ENCODE data around the gene LUC7L3.

The LUC7L3 gene

DNA sequence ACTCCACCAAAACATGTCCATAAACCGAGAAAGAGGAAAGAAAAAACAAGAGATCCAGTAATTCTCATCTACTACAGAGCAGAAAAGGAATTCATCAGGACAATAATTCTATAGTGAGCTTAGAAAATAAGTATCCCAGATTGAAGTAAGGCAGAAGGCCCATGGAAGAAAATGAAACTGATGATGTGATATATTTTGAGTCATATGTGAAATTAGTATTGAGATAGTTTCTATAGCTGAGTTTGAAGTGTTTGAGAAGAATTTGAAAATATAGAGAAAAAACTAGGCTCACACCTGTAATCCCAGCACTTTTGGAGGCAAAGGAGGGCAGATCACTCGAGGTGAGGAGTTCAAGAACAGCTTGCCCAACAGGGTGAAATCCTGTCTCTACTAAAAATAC, 19.7 kb downstream of the LUC7L3 start:
- Histone ChIP-seq H3K9me3 (ENCODE audit: control insufficient read depth, insufficient read depth, low read length) (no peaks in the 10 kb centered on the region), H3K36me3 (ENCODE audit: insufficient read depth, low read length) (peaks cover 52% of the 10 kb centered on the region), H3K9ac (ENCODE audit: low read depth, low read length) (no peak overlapping the region), H3K4me1 (ENCODE audit: insufficient read depth, low read length) (no peaks in the 10 kb centered on the region)

DNA sequence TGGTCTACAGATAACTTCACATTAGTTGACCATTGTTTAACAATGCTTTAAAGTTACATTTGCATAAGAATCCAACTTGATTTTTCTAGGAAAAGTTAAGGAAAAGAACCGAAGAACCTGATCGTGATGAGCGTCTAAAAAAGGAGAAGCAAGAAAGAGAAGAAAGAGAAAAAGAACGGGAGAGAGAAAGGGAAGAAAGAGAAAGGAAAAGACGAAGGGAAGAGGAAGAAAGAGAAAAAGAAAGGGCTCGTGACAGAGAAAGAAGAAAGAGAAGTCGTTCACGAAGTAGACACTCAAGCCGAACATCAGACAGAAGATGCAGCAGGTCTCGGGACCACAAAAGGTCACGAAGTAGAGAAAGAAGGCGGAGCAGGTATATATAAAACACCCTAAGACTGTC, 26.2 kb downstream of the LUC7L3 start:
- Histone ChIP-seq H3K4me1 (ENCODE audit: insufficient read depth, low read length) (no peaks in the 10 kb centered on the region), H3K9ac (ENCODE audit: low read depth, low read length) (no peak overlapping the region), H3K9me3 (ENCODE audit: control insufficient read depth, insufficient read depth, low read length) (no peaks in the 10 kb centered on the region), H3K36me3 (ENCODE audit: insufficient read depth, low read length) (peaks cover 76% of the 10 kb centered on the region)

DNA sequence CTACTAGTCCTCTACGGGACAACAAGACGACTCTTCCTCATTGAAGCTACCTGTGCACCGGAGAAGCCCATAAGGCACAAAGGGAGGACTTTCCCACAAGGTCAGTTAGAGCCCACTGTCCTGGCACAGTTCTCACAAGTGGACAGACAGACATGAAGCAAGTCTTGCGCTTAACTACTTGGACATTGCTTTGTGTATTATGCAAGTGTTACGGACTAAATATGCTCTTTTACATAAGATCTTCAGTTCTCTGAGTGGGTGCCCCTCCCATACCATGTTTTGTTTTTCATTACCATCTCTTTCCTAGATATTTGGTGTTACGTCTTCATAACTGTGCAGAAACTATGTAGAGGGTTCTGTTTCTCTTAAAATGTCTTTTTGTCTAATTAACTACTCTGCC, 29.8 kb downstream of the LUC7L3 start:
- no peaks in the 10 kb centered on the region for H3K9me3 ChIP-seq (ENCODE audit: control insufficient read depth, insufficient read depth, low read length)
- H3K9ac ChIP-seq (ENCODE audit: low read depth, low read length): no peak overlapping the region
- no peaks in the 10 kb centered on the region for H3K4me1 ChIP-seq (ENCODE audit: insufficient read depth, low read length)
- H3K36me3 ChIP-seq (ENCODE audit: insufficient read depth, low read length): peaks cover 64% of the 10 kb centered on the region

DNA sequence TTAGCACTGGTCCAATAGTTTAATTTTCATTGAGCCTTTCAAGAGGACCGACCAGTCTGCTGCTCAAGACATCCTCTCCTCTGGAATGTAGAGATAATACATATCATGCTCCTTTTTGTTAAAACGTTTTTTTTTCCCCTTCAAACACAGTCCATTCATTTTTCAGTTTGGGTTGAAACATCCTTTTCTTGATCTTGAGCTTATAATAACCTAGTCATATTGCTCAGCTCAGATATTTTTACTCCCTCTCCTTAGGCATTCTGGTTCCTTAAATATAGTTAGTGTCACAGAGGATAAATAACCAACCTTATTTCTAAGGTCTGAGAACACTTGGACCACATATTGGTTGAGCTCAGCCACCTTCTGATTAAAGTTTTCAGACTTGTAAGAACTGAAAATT, 35.1 kb downstream of the LUC7L3 start:
- H3K36me3 ChIP-seq (ENCODE audit: insufficient read depth, low read length): peaks cover 22% of the 10 kb centered on the region
- no peaks in the 10 kb centered on the region for H3K4me1 ChIP-seq (ENCODE audit: insufficient read depth, low read length)
- H3K9me3 ChIP-seq (ENCODE audit: control insufficient read depth, insufficient read depth, low read length): no peaks in the 10 kb centered on the region
- H3K9ac ChIP-seq (ENCODE audit: low read depth, low read length): no peak overlapping the region

DNA sequence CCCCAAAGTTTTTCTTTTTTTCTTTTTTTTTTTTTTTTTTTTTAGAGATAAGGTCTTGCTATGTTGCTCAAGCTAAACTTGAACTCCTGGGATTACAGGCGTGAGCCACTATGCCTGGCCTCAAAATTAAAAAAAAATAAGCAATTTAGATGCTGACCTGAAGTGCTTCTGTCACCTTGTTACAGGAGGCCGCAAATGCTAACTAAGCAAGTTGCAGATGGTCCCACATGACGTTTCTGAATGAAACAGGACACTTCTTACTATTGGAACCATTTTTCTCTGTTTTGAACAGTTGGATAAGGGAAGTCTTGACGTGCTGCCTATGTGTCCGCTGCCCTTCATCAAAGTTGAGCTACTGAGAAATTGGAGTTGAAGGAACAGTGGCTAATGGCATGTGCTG, 39.1 kb downstream of the LUC7L3 start:
- Histone ChIP-seq H3K9me3 (ENCODE audit: control insufficient read depth, insufficient read depth, low read length) (no peaks in the 10 kb centered on the region), H3K36me3 (ENCODE audit: insufficient read depth, low read length) (no peaks in the 10 kb centered on the region), H3K9ac (ENCODE audit: low read depth, low read length) (no peak overlapping the region), H3K4me1 (ENCODE audit: insufficient read depth, low read length) (peaks cover 2% of the 10 kb centered on the region; the same call in 1 of the 2 replicates)

DNA sequence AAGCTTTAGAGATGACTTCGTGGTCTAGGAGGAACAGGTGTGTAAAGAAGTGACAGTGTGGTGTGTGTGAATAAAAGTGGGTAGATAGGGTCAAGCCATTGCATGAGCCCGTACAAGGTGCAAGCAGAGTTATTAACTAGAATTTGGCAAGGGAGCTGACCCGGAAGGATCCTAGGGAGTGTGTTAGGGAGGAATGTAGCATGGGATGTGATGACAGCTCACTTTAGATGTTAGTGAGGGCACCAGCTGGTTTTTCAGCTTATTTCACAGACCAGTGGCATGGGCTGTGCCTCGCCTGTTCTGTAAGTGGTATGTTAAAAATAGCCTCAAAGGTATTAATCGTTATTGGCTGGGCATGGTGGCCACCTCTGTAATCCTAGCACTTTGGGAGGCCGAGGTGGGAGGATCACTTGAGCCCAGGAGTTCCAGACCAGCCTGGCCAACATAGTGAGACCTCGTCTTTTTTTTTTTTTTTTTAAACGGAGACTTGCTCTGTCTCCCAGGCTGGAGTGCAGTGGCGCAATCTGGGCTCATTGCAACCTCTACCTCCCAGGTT, 39.7 kb downstream of the LUC7L3 start:
- Histone ChIP-seq H3K36me3 (ENCODE audit: insufficient read depth, low read length) (no peaks in the 10 kb centered on the region), H3K9ac (ENCODE audit: low read depth, low read length) (no peak overlapping the region), H3K4me1 (ENCODE audit: insufficient read depth, low read length) (peaks cover 8% of the 10 kb centered on the region), H3K9me3 (ENCODE audit: control insufficient read depth, insufficient read depth, low read length) (no peaks in the 10 kb centered on the region)

DNA sequence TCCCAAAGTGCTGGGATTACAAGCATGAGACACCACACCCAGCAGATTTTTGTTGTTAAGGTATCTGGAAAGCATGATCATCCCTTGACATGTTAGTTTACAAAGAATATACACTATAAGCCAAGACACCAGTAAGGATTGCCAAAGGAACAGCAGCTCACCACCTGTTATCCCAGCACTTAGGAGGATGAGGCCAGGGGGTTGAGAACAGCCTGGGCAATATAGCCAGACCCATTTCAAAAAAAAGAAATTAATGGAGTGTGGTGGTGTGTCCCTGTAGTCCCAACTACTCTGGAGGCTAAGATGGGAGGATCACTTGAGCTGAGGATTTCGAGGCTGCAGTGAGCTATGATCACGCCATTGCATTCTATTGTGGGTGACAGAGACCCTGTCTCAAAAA, 42.8 kb downstream of the LUC7L3 start:
- H3K36me3 ChIP-seq (ENCODE audit: insufficient read depth, low read length): no peaks in the 10 kb centered on the region
- no peak overlapping the region for H3K9ac ChIP-seq (ENCODE audit: low read depth, low read length)
- no peaks in the 10 kb centered on the region for H3K9me3 ChIP-seq (ENCODE audit: control insufficient read depth, insufficient read depth, low read length)
- peaks cover 17% of the 10 kb centered on the region for H3K4me1 ChIP-seq (ENCODE audit: insufficient read depth, low read length)

DNA sequence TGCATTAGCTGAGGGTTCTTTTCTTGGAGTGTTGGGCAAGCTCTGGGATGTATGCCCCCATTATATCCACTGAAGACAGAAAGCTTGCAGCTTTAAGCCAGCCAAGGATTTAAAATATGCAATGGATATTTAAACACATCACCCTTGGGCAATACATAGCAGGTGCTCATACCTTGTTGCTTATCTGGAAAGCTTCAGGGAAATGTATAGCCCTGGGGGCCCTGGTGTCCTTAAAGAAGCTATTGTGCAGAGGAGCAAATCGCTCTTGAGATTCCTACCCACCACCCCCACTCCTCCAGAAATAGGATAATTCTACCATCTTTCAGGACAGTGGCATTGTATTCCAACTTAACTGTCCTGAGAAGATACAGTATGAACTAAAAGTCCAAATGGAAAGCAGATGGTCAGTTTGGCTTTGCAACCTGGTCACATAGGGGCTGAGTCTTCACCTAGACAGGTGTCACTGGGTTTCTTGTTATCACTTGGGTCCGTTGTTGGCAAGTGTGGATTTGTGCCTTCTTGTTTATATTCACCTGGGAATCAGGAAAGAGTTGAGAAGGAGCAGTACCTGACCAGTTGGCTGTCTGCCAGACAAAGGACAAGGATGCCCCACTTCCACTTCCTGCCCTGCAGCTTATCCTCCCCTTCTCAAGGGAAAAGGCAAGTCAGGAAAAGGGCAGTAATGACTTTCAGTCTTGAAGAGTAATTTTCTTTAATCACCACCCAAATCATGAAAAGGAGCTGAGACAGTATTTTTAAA, 44.5 kb downstream of the LUC7L3 start:
- Histone ChIP-seq H3K9ac (ENCODE audit: low read depth, low read length) (no peak overlapping the region), H3K4me1 (ENCODE audit: insufficient read depth, low read length) (peaks cover 17% of the 10 kb centered on the region), H3K36me3 (ENCODE audit: insufficient read depth, low read length) (no peaks in the 10 kb centered on the region), H3K9me3 (ENCODE audit: control insufficient read depth, insufficient read depth, low read length) (no peaks in the 10 kb centered on the region)

DNA sequence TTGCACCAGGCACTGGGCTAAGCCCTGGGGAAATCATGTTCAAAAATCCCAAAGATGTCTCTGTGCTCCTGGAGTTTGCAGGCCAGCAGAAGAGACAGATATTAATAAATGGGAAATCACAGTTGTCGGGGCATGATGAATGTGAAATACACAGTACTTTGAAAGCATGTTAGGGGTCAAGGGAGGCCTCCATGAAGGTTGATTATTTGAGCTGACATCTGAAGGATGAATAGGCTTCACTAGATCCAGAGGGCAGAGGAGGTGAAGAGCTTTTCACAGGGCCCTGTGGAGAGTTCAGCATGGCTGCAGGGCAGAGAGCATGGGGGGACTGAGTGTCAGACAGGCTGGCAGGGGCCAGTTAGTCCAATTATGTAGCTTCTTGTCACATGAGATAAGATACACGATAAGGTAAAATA, 45.3 kb downstream of the LUC7L3 start:
- Histone ChIP-seq H3K9me3 (ENCODE audit: control insufficient read depth, insufficient read depth, low read length) (no peaks in the 10 kb centered on the region), H3K4me1 (ENCODE audit: insufficient read depth, low read length) (peaks cover 17% of the 10 kb centered on the region), H3K36me3 (ENCODE audit: insufficient read depth, low read length) (no peaks in the 10 kb centered on the region), H3K9ac (ENCODE audit: low read depth, low read length) (no peak overlapping the region)

DNA sequence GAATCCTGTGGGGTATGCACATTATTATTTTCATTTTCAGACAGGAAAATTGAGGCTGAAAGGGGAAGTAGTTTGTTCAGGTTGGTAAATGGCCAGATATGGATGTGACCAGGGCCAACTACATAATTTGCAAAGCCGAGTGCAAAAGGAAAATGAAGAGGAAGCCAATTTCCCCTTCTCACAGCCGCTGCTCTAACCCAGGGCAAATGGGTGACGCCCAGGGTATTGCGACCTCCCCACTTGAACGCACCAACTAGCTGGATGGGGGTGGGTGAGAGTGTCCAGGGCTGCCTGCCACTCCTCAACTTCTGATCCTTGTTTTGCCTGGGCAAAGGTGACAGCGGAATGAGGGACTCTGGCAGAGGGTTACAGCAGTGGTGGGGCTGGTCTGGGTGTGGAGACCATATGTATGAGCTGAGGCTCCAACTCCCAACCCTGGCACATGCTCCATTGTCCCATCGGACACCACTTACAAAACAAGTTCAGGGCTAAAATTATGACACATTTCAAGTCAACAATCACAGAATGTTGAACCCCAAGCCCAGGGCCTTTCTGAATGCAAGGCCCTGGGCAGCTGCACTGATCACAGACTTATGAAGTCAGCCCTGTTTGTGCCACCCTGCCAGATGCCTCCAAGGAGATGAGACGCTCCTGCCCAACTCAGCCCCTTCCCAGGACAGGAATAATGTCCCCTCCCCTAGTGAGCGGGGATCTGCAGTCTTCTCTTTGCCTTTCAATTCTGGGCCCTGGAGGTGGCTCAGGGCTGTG, 46.2 kb downstream of the LUC7L3 start:
- no peaks in the 10 kb centered on the region for H3K36me3 ChIP-seq (ENCODE audit: insufficient read depth, low read length)
- peaks cover 17% of the 10 kb centered on the region for H3K4me1 ChIP-seq (ENCODE audit: insufficient read depth, low read length)
- no peak overlapping the region for H3K9ac ChIP-seq (ENCODE audit: low read depth, low read length)
- no peaks in the 10 kb centered on the region for H3K9me3 ChIP-seq (ENCODE audit: control insufficient read depth, insufficient read depth, low read length)

DNA sequence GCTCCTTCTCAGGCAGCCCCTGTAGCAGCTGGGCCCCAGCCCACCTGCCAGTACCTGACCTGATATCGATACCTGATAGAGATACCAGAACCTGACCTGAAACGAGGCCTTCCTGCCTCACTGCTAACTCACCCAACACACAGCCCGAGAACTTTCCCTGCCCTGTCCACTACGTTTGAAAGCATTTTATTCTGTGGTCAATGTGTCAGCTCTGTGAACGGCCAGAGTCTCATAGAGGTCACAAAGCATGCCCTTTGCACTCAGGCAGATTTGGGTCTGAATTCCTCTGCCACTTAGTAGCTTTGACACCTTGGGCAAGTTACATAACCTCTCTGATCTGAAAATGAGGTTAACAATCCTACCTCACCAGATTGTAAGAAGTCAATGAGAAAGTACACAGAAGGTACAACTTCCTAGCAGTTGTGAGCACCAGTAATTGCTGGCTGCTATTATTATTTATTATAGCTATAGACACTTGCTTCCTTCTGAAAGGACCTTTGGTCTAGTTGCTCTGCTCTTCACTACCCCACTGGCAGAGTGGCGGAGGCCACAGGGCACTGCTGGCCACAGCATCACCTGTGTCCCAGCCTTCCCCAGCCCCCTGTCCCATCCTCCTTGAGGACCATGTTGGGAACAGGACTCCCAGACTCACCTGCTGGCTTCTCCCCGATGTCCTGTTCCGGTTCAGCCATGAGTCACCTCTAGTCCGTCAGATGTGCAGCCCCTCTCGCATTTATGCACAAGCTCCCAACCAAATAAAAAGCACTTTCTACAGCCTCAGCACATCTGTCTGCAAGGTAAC, 47.0 kb downstream of the LUC7L3 start:
- Histone ChIP-seq H3K4me1 (ENCODE audit: insufficient read depth, low read length) (peaks cover 17% of the 10 kb centered on the region), H3K9ac (ENCODE audit: low read depth, low read length) (no peak overlapping the region), H3K36me3 (ENCODE audit: insufficient read depth, low read length) (no peaks in the 10 kb centered on the region), H3K9me3 (ENCODE audit: control insufficient read depth, insufficient read depth, low read length) (no peaks in the 10 kb centered on the region)

DNA sequence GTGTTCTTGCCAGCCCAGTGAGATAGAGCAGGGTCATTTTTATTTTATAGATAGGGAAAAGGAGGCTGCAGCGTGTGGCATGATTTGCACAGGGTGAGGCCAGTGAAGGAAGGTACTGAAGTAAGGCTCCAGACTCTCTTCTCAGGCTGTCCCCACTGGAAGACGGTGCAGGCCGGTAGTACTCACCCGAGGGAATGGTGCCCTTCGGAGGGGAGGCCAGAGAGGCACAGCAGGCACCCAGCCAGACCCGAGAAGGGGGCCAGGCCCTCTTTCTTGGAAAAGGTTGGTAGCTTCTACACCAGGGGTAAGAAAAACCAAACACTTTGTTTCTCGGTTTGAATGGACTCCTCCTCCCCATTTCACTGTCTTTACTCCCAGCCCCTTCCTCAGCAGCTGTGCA, 47.6 kb downstream of the LUC7L3 start:
- no peak overlapping the region for H3K9ac ChIP-seq (ENCODE audit: low read depth, low read length)
- H3K4me1 ChIP-seq (ENCODE audit: insufficient read depth, low read length): peaks cover 17% of the 10 kb centered on the region
- H3K36me3 ChIP-seq (ENCODE audit: insufficient read depth, low read length): no peaks in the 10 kb centered on the region
- no peaks in the 10 kb centered on the region for H3K9me3 ChIP-seq (ENCODE audit: control insufficient read depth, insufficient read depth, low read length)

DNA sequence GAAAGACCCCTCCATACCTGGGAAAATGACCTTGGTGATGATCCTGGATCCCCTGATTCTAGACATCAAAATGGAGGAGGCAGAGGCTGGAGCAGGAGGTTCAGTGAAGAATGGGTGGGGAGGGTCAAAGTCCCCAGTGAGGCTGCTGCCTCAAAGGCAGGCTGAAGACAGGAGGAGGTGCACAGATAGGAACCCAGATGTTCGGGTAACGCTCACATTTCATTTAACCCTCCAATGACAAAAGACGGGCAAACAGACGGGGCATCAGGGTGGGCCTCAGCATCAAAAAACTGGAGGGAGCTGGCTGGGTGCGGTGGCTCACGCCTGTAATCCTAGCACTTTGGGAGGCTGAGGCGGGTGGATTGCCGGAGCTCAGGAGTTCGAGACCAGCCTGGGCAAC, 48.0 kb downstream of the LUC7L3 start, which contains the start of gene ANKRD40CL:
Gene ANKRD40CL (minus strand): TSS at position 73 of the 400 bp plus-strand sequence. CDS start 605 bp downstream, outside the sequence.
- Histone ChIP-seq H3K36me3 (ENCODE audit: insufficient read depth, low read length) (no peaks in the 10 kb centered on the region), H3K4me1 (ENCODE audit: insufficient read depth, low read length) (peaks cover 17% of the 10 kb centered on the region), H3K9ac (ENCODE audit: low read depth, low read length) (no peak within 1 kb of the TSS)

DNA sequence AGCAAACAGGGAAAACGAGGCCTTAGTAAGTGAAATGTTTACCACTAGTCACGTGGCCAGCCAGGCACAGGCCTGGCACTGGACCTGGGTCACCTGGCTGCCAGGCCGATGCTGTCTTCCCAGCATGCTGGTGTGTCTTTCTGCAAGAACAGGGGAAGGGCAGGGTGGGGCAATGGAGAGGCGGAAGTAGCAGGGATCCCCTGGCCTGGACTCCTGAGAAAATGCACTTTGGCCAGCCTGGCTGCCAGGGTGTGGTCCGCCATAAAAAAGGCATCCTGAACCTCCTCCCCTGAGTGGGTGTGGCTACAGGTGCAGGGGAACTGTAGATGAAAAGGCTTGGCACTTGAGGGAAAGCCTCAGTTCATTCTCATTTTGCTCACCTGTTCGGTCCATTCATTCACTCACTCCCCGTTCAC, 49.0 kb downstream of the LUC7L3 start:
- no peaks in the 10 kb centered on the region for H3K36me3 ChIP-seq (ENCODE audit: insufficient read depth, low read length)
- H3K4me1 ChIP-seq (ENCODE audit: insufficient read depth, low read length): peaks cover 16% of the 10 kb centered on the region
- H3K9me3 ChIP-seq (ENCODE audit: control insufficient read depth, insufficient read depth, low read length): no peaks in the 10 kb centered on the region
- H3K9ac ChIP-seq (ENCODE audit: low read depth, low read length): no peak overlapping the region

More for the DNA sequence above, 48.0 kb downstream of the LUC7L3 start, which contains the start of gene ANKRD40CL:
- no peaks in the 10 kb centered on the region for H3K9me3 ChIP-seq (ENCODE audit: control insufficient read depth, insufficient read depth, low read length)
